Epithelial cell of esophagus (primary cell): Measurements from ENCODE around the gene PSORS1C1.
"Not testable (repeated sequence)": the region's sequence is repeated elsewhere in the genome, so short reads cannot be mapped to it uniquely, and the experiment has no call there.

Experiments
- DNase-seq: peaks from one replicate; pipeline ENCODE4 v3.0.0; 2010; ENCODE audit warnings: low read depth
- H3K4me3 ChIP-seq: 2 replicates; pipeline ENCODE4 v1.5.1; 2011; ENCODE audit warnings: mild to moderate bottlenecking, low read length, control low read depth
- TF ChIP-seq, protein P1 (sequence below): IDR thresholded peaks from 2 replicates; pipeline ENCODE4 v1.5.1; 2011; ENCODE audit warnings: low read depth, mild to moderate bottlenecking, low read length, control low read depth, inconsistent platforms; ENCODE audit not compliant: insufficient read depth; ENCODE audit errors: missing control alignments

PSORS1C1 gene

DNA sequence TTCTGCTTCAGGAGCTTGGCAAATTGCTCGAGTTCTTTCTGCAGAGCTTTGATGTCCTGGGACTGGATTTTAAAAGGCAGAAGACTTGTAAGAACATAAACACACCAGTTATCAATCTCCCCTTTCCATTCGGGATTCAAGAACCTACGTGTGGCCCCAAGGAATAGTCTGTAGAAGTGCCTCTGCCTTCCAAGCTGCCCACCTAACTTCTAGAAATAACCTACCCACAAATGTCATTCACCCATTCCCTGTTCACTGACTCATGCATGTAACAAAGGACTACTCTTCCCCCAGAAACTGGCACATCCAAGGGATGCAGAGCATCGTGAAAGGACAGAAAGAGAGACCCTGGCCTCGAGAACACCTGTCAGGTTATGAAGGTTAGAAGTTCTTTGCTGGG is 51.4 kb downstream of the PSORS1C1 start:
- no peak overlapping the region for H3K4me3 ChIP-seq
- TF ChIP-seq, protein P1, sequence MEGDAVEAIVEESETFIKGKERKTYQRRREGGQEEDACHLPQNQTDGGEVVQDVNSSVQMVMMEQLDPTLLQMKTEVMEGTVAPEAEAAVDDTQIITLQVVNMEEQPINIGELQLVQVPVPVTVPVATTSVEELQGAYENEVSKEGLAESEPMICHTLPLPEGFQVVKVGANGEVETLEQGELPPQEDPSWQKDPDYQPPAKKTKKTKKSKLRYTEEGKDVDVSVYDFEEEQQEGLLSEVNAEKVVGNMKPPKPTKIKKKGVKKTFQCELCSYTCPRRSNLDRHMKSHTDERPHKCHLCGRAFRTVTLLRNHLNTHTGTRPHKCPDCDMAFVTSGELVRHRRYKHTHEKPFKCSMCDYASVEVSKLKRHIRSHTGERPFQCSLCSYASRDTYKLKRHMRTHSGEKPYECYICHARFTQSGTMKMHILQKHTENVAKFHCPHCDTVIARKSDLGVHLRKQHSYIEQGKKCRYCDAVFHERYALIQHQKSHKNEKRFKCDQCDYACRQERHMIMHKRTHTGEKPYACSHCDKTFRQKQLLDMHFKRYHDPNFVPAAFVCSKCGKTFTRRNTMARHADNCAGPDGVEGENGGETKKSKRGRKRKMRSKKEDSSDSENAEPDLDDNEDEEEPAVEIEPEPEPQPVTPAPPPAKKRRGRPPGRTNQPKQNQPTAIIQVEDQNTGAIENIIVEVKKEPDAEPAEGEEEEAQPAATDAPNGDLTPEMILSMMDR: no peak
- DNase-seq: no peak

DNA sequence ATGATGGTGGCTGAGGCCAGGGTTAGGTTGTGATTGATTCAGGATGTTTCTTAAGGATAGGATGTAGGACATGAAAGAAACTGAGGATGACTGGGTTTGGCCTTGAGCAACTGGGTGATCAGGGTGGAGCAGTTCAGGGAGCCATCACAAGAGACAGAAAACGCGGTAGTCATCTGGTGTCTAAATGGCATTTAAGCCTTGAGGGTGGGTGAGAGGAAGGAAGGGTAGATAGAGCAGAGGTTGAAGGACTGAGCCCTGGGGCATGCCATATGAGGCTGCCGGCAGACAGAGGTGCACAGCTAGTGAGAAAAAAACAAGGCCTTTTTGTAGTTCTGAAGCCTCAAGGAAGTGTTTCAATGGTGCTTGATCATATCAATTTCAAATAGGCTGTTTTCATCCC is 54.0 kb downstream of the PSORS1C1 start:
- TF ChIP-seq, protein P1: no peak
- no peak for DNase-seq
- H3K4me3 ChIP-seq: no peak overlapping the region

DNA sequence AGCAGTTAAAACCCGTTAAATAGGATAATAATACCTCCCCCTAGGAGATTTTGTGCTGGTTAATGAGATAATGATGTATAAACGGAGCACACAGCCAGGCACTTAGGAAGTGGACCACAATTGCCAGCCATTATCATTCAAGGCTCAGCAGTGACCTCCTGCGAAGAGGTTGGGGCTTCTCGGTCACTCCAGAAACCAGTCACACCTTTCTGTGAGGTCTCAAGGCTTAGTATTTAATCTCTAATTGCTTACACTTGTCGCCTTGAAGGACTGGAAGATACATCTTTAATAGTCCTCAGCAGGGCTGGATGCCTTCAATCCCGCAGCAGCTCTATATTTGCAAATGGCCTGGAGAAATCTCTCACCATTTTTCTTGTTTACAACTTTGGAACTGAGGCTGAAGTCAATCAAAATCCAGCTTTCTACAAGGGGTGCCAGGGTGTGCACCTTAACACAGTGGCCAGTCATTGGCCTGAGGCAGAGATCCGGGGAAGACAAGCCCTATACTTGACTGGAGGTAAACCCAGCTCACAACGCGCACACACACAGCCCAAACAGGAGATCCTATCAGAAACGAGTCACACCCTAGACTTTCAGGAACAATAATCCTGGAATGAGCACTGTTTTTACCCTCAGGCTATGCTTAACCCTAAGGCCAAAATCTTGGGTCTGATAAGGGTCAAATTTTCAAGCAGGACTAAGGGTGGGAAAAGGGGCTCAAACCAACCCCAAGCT is 54.7 kb downstream of the PSORS1C1 start:
- TF ChIP-seq, protein P1: no peak
- no peak overlapping the region for H3K4me3 ChIP-seq
- DNase-seq: no peak

DNA sequence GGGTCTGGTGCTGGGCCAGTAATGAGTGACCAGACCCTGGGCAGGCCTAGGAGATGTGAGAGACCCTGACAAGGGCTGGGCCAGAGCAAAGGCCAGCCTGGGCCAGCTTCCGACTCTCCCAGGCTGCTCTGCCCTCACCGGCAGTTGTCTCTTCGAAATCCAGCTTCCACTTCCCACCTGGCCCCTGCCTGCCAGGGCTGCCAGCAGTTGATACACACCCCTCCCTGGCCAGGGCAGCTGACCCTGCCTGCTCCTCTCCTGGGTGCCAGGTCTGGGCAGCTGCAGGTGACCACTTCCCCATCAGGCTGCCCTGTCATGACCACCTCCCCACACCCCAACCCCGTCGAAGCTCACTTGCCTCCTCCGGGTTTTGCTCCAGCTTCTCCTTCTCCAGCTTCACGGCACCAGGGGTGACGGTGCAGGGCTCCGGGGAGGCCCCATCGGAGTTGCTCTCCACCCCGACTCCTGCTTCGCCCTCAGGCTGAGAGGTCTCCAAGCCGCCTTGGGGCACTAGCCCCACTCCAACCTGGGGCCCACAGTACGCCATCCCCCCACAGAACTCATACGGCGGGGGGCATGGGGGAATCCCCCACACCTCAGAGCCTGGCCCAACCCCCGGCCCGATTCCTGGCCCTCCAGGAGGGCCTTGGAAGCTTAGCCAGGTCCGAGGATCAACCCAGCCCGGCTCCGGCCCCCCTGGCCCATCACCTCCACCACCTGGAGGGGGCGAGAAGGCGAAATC is 55.4 kb downstream of the PSORS1C1 start:
- not testable (repeated sequence) for H3K4me3 ChIP-seq, DNase-seq

DNA sequence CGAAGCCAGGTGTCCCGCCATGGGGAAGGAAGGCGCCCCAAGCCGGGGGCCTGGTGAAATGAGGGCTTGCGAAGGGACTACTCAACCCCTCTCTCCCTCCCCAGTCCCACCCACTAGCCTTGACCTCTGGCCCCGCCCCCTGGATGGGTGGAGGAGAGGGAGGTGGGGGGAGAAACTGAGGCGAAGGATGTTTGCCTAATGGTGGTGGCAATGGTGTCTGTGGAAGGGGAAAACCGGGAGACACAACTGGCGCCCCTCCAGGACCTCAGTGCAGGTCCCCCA is 55.9 kb downstream of the PSORS1C1 start, which contains the start of gene POU5F1:
Gene POU5F1 (minus strand): TSS at position 83 of the 282 bp plus-strand sequence. CDS start 62 bp downstream, at position 21.
- TF ChIP-seq, protein P1: no peak
- no peak for DNase-seq
- H3K4me3 ChIP-seq: no peak within 1 kb of the TSS

DNA sequence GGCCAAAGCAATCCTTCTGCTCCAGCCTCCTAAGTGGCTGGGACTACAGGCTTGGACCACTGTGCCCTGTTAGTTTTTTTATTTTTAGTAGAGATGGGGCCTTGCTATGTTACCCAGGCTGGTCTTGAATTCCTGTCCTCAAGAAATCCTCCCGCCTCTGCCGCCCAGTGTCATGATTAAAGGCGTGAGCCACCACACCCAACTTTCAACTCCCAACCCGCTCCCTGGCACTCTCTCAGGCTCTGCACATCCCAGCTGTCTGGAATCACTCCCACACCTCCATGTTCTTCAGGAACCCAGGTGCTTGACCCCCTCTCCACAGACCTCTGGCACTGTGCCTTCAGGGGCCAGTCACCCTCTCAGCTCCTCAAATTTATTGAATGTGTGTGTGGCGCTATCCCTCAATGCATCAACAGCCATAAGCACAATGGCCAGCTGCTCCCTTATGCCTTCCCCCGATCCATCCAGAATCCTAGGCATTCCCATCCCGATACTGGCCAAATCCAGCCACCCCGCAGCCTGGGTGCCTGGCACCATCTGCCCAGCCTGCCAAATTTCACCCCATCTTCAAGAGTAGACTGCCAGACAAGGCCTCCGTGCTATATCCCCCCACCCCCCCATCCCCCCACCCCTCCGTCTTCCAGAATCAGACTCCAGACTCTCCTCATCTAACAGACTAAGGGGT is 56.5 kb downstream of the PSORS1C1 start:
- H3K4me3 ChIP-seq: no peak overlapping the region
- DNase-seq: no peak
- TF ChIP-seq, protein P1: no peak
